Inferior parietal cortex (tissue), 1 donor: ENCODE measurements around the gene ZBTB2.
A peak's percentile ranks its signal among the peaks of the same experiment; 100 is the strongest.
"Not testable (repeated sequence)": the region's sequence is repeated elsewhere in the genome, so short reads cannot be mapped to it uniquely, and the experiment has no call there.

Source experiments
- DNase-seq: peaks from one replicate; pipeline ENCODE4 v3.0.0-alpha.2; 2016; ENCODE audit errors: extremely low spot score

The ZBTB2 gene

DNA sequence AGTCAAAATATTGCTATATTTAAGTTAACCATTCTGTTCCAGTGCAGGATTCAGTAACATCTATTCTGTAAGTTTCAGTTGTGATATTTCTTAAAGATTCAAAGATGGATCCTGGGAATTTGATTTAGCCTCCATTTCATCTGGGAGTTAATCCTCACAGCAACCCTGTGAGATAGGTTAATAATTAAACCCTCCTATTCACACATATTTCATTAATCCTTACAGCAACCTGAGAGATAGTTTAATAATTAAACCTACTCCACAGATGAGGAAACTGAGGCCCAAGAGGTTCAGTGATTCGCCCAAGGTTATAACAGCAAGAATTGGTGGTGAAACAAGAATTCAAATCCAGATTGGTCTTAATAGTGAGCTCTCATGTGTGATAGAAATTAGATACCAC is 10.9 kb upstream of the ZBTB2 start:
- no peak for DNase-seq

DNA sequence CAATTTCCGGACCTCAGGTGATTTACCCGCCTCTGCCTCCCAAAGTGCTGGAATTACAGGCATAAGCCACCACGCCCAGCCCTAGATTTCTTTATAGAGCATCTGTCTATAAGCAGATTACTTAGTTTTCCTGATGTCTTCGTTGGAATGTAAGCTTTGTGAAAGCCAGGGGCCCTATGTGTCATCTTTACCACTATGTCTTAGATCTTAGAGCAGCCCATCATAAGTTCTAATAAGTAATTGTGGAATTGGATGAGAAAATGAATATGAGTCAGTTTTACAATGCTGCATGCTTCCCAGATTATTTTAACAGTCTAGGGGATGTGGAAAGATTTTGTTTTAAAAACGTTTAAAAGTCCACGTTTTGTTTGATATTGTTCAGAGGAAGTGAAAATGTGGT is 9.1 kb upstream of the ZBTB2 start:
- no peak for DNase-seq

DNA sequence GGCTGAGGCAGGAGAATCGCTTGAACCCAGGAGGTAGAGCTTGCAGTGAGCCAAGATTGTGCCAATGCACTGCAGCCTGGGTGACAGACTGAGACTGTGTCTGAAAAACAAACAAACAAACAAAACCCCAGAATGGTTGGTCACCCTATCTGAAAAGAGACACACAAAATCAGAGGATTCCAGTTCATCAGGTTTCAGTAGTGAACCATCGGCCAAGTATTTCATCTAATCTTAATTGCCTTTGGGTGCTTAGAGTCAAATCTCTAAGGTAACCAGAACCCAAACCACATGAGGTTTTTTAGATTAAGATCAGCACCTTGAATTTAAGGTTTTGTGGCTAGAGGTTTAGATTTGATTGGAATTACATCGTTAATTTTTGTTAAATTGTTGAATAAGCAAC is 8.3 kb upstream of the ZBTB2 start:
- no peak for DNase-seq

DNA sequence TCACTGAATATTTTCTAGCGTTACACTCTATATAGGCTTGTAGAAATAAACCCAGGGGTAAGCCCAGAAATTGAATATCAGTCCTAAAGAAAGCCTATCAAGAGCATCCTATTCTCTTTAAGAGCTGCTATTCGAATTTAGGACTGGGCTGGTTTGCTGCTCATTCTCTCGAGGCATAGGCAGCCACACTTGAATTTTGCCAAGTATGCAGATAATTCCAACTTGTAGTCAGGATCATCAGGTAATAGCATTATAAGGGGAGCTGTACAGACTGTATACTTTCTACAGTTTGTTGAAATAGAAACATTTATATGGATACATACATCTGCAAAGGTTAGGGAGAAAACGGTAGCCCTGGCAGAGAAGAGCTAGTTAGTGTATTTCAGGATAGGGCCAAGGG is 2.1 kb upstream of the ZBTB2 start:
- DNase-seq: no peak

DNA sequence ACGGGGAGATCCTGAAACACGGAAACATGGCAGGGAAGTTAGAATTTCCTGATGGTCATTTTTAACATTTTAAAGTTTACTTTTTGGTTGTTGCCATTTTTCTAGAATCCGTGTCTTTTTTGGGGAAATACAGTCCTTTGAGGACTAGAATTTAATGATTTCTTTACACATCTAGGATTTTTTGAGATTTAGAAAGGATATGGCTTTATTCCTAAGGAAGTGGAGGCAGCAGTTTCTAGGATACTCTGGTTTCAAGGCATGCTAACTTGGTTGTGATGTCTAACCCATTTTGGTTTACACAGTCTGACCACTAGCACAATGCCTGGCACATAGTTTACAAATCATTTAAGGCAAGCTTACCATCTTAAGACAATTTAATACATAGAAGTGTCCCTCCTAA is 1.1 kb upstream of the ZBTB2 start:
- no peak for DNase-seq

DNA sequence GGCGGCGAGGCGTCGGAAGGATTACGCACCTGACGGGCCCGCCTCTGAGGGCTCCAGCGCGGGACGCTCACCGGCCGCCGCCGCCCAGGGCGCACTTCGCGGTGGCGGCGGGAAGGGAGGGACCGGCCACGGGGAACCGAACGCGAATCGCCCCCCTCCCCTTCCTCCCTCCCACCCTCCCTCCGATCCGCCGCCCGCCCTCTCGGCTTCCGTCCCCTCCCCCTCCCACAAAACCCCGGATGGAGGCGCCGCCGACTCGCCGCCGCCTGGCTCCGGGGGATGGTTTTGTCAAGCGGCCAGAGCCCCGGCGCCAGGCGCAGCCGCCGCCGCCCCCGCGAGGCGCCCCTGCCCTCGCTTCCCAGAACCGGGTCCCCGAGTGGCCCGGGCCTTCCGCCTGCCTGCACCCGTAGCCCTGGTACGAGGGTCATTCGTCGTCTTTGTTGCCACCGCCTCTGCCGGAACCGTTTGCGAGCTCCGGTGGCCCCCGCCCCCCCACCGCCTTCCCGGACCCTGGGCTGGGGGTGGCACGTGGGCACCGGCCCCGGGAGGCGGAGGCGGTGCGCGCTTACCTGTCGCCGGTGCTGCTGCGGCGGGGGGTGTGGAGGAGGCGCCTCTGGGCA is 398 bp downstream of the ZBTB2 start:
- DNase-seq: peak; percentile 27

DNA sequence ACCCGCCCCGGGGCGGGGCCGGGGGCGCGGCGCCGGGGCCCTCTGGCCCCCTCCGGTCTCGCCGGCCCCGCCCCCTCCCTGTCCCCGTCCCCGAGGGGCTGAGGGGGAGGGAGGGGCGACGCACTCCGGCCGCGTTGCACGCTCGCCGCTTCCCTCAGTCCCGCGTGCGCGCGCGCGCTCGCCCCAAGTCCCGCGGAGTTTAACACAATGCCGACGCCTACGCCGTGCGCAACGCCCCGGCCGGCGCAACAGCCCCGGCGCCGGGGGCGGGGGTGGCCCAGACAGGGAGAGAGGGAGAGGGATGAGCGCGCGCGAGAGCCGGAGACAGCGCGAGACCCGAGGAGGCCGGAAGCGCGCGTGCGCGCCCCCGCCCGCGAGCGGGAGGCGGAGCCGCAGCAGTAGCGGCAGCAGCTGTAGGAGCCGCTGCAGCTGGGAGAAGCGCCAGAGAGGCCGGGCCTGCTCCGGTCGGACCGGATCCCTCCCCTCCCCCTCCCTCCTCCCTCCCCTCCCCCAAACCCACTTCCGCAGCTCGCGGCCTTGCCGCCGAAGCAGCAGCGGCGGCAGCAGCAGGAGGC is 996 bp downstream of the ZBTB2 start:
- DNase-seq: peak; percentile 97

DNA sequence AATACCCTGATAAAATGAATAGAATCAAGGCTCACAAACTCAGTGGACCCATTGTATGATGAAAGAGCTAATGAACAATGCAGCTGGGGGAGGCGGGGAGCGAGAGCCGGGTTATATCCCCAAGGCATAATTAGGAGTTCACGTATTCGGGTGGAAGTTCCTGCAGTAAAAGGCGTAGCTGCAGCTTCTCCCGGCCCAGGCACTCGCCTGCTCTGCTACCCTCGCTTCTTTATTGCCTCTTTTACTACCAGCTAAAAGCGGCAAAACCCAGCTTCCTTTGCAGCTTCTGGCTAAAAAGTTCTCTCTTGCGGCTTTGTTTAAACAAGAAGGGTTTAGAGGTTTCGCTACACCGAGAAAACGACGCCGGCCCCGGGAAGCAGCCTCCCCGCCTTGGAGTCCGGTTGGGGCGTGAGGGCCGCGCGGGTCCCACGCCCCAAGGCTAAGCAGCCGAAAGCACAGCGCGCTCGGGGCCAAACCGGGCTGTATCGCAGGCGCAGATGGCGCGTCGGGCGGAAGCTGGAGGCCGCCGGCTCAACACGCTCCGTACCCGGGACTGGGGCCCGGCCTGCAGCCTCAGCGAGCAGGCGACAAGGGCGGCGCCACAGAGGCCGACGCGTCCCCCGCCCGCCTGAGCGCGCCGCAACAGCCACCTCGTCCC is 1.6 kb downstream of the ZBTB2 start:
- peak; percentile 71 for DNase-seq

DNA sequence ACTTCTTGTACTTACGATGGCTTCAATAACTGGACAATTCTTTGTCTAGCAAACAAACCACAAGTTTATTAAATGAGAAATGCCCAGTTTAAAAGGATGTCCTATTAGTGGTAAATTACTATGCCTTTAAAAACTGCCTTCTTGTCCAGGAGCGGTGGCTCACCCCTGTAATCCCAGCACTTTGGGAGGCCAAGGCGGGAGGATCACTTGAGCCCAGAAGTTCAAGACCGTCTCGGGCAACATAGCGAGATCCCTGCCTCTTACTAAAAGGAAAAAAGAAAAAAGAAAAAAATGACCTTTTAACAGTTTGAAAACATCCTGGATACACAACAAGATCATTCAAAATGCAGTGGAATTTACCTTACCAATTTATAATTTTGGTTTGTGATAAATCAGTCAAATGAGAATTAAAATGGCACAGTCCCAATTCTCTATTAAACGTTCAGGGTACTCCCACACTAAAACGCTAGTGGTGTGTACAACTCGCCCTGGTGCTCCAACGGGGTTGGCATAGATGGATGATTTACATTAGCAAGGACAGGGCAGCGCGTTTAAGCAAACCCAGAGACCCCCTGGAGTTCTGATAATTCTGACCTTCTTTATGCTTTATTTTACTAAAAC is 2.3 kb downstream of the ZBTB2 start:
- no peak for DNase-seq

DNA sequence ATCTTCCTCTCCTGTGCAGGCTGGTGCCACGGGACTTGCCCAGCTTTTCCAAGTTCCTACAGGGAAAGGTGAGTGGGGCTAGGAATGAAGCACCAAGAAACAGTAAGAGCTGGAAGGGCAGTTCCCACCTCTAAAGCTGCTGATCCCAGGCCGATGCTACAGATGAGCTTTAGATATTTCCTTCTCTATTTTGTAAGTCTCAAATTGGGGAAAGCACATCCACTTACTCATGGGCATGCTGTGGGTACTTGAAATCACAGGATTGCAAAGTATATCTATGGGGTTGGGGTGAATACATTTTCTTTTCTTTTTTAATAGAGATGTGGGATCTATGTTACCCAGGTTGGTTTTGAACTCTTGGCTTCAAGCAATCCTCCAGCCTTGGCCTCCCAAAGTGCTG is 3.1 kb downstream of the ZBTB2 start:
- no peak for DNase-seq

DNA sequence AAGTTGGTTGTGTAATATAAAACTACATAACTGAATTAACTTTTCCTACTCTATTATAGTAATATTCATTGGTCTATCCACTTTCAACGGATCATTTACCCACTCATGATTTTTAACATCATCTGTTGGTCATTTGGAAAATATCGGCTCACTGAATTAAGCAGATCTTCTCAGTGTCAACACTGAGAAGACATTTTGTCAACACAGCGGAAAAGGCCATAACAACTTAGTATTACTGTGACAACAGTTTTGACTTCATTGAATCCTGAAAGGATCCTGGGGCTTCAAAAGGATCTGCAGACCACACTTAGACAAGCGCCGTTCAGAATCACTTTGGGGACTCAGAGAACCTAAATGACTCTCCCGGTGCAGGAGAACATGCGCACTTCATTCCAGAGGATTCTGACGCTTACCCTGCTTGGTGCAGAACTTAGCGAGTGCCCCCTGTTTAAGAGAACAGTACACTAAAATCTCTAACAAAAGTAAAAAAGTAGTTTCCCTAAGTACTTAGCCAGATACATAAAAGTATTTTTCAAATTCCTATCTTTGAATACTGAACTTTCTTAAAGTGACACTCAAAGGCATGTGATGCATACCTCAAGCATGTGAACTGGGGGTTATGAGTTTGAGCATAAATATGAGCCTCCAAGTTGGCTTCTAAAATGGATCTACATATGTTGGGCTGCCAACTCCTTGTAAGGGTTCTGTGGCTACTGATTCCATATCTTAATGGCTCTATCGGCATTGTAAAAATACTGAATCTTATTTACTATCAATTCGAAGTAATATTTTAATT is 4.0 kb downstream of the ZBTB2 start:
- DNase-seq: no peak

DNA sequence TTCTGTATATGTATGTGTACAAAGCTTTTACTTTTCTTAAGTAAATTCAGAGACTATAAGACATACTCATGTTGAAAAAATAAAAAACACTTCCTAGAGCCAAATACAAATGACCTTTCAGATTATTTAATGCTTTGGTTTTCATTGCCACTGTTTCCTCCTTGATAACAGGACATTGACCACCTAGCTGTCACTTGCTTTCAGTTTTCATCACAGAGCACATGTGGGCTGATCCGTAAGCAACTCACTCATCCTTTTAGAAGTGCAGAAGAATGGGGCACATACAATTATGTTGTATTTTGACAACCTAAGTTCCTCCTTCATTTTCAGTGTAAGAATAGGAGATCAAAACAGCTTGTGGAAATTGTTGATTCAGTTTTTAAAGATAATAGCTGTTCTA is 6.2 kb downstream of the ZBTB2 start:
- no peak for DNase-seq

DNA sequence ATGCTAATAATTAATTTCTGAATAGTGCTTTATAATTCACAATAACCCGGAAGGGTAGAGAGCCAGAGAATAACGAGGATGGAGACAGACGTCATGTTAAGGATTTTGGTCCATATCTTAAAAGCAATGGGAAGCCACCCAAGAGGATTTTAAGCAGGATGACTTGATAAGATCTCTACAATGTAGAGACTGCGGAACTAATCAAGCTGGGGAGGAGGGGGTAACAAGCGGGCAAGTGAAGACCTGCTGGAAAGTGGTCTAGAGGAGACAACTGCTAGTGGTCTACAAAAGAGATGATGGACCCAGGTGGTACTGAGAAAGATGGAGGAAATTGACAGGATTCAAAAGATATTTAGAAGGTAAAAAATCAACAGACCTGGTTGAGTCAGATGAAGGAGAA is 7.2 kb downstream of the ZBTB2 start:
- no peak for DNase-seq

DNA sequence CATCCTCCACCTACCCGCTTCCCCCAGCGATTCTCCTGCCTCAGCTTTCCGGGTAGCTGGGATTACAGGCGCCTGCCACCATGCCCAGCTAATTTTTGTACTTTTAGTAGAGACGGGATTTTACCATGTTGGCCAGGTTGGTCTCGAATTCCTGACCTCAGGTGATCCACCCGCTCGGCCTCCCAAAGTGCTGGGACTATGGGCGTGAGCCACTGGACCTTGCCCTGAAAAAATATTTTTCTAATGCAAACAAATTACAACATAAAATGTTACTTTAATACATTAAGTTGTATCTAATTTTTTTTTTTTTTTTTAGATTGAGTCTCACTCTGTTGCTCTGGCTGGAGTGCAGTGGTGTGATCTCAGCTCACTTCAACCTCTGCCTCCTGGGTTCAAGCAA is 8.7 kb downstream of the ZBTB2 start:
- not testable (repeated sequence) for DNase-seq

DNA sequence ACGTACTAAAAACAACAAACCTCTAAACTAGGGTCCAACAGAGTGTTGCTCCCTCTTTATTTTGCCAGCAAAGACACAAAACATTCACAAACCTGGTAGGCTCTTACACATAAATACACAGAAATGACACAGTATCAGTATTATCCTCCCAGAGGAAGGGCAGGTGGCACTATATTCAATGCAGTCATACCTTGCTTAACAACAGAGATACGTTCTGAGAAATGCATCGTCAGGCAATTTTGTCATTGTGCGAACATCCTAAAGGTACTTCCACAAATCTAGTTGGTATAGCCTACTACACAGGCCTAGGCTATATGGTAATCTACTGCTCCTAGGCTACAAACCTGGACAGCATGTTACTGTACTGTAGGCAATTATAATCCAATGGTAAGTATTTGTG is 9.6 kb downstream of the ZBTB2 start:
- DNase-seq: no peak

DNA sequence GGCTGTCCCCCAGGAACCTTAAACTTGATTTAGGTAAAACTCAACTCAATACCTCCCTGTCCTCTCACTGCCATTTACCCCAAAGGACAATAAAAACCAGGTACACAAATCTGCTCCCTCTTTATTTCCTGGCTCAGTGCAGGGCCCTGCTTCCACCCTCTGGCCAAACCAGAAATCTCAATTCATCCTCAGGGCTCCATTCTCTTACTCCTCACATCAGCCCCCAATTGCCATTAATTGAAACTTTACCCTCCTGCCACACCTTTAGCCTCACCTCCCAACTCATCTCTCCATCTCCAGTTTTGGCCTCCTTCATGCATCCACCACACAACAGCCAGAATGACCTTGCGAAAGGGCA is 10.5 kb downstream of the ZBTB2 start:
- DNase-seq: no peak

DNA sequence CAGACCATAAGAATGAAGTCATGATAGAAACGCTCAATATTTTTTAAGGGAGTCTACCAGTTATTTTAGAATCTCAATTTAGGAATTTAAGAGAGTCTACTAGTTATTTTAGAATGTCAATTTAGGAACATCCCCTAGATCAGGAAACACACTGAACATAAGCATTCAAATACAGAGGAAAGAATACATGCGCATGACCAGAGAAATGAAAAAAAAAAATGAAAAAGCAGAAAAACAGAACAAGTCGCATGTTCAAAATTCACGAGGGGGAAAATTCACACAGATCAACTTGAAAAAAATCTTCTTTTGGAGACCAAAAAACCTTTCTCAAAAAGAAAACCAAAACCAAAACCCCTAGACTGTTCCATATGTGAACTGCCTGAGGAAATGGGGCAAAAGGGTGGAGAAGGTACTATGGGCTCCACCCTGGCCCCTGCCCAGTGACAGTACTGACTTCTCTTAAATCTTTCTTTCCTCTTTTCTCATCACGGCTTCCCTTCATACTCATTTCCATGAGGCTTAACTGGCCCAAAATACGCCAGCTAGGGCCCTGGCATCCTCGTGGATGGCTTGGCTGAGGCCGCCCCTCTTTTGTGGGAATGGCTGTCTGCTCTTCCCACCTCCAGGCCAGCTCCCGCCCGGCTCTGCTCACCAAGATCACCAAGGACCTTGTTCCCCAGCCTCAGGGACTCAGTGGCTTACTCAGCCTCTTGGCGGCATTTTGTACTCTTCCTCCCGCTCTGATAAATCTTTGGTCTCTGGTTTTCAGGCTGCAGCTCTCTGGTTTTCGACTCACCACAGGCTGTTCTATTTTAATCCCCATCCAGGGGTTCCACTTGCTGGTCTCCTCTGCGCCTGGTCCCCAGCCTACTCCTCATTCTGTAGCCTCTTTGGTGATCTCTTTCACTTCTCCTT is 11.2 kb downstream of the ZBTB2 start:
- DNase-seq: no peak

DNA sequence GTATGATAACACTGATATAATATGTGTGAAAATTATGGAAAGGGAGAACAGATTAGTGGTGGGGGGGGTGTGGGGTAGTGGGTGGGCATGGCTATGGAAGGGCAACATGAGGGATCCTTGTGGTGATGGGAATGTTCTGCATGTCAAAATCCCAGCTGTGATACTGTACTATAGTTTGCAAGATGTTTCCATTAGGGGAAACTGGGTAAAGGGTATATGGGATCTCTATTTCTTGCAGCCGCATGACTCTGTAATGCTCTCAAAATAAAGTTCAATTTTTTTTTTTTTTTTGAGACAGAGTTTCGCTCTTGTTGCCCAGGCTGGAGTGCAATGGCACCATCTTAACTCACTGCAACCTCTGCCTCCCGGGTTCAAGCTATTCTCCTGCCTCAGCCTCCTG is 14.3 kb downstream of the ZBTB2 start:
- no peak for DNase-seq

DNA sequence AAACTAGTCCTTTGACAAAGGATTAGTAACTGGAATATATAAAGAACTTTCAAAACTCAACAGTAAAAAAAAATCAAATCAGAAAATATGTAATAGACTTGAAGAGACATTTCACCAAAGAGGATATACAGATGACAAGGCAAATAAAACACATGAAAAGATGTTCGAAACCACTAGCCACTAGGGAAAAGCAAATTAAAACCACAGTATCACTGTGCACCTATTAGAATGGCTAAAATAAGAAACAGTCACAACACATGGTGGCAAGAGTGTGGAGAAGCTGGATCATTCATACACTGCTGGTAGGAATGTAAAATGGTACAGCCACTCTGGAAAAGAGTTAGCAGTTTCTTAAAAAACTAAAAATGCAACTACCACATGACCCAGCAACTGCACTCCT is 14.9 kb downstream of the ZBTB2 start:
- no peak for DNase-seq

DNA sequence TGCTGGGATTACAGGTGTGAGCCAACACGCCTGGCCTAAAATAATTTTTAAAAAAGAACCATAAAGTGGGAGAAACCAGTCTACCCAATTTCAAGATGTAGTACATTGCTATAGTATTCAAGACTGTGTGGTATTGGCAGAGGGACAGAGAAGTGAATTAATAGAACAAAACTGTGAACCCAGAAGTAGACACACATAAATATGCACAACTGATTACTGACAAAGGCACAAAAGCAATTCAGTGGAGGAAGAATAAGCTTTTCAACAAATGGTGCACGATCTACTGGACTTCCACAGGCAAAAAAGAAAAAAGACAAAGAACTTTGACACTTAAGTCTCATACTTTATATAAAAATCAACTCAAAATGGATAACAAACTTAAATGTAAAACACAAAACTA is 15.5 kb downstream of the ZBTB2 start:
- no peak for DNase-seq

DNA sequence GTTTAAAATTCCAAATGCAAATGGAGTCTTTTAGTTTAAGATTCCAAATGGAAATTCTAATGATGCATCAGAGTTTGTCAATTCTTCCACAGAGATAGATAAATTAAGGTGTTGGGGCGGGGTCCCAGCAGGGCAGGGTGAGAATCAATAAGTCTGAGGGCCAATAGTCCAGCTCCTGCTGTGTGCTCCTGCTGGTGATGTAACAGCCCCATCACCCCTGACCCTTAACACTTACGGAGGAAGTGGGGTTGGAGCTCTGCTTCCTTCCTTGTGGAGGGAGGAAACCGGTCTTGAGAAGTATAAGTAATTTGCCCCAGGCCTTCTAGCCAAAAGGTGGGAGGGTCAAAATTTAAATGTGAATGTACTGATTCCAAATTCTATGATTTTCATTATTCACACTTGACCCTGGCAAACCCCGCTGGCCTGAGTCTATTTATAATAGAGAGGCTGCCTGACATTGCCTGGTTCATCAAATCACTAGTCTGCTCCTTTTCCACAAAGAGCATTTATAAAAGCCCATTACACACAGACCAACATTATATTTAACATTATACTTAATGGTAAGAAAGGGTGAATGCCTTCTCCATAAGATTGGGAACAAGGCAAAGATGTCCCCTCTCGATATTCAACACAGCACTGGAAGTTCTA is 17.2 kb downstream of the ZBTB2 start:
- no peak for DNase-seq
